Neural cell (in vitro differentiated cells): ENCODE results near the gene UBN1. TPM values are rescaled to one million over a fixed set of nuclear protein-coding genes. Genes with fewer than 3 reads are reported as not detected.

Experiments used
- H2AFZ ChIP-seq: fragments of 200-600, 300-800 bp; sonication (generic), shearing (Covaris generic); 2 replicates; pipeline ENCODE4 v1.6.0; 2014; ENCODE audit warnings: low read depth, mild to moderate bottlenecking, antibody characterized with exemption, low read length, moderate library complexity
- H3F3A ChIP-seq: fragments of 200-600 bp; shearing (Covaris generic); 2 replicates; pipeline ENCODE4 v1.6.1; 2016; ENCODE audit warnings: mild to moderate bottlenecking, moderate library complexity, mixed read lengths, antibody characterized with exemption, low read length; ENCODE audit not compliant: insufficient read depth, poor library complexity, severe bottlenecking
- H3K27ac ChIP-seq: fragments of 200-600, 300-800 bp; sonication (generic), shearing (Covaris generic); 2 replicates; pipeline ENCODE4 v1.5.1; 2014; ENCODE audit warnings: mild to moderate bottlenecking, low read length, moderate library complexity
- H3K27me3 ChIP-seq: fragments of 300-800, 200-600 bp; sonication (generic), shearing (Covaris generic); 2 replicates; pipeline ENCODE4 v1.6.0; 2014; ENCODE audit warnings: mild to moderate bottlenecking, low read depth, low read length, moderate library complexity; ENCODE audit not compliant: insufficient read depth
- H3K36me3 ChIP-seq: fragments of 300-800, 200-600 bp; sonication (generic), shearing (Covaris generic); 2 replicates; pipeline ENCODE4 v1.5.1; 2014; ENCODE audit warnings: mild to moderate bottlenecking, antibody characterized with exemption, low read length, moderate library complexity; ENCODE audit not compliant: insufficient read depth
- H3K4me2 ChIP-seq: fragments of 300-800, 200-600 bp; sonication (generic), shearing (Covaris generic); 2 replicates; pipeline ENCODE4 v1.6.0; 2014; ENCODE audit warnings: mild to moderate bottlenecking, low read length
- H3K4me3 ChIP-seq: fragments of 300-800, 200-600 bp; sonication (generic), shearing (Covaris generic); 2 replicates; pipeline ENCODE4 v1.5.1; 2014; ENCODE audit warnings: mild to moderate bottlenecking, low read length, moderate library complexity
- H3K79me2 ChIP-seq: fragments of 200-600 bp; shearing (Covaris generic); replicated peaks from 2 replicates; pipeline ENCODE4 v1.6.0; 2014; ENCODE audit warnings: mild to moderate bottlenecking, low read length, moderate library complexity; ENCODE audit not compliant: insufficient read depth
- H3K9ac ChIP-seq: fragments of 300-800, 200-600 bp; sonication (generic), shearing (Covaris generic); 2 replicates; pipeline ENCODE4 v1.6.1; 2016; ENCODE audit warnings: mild to moderate bottlenecking, low read length, mixed read lengths
- H3K9me2 ChIP-seq: fragments of 200-600 bp; shearing (Covaris generic); 2 replicates; pipeline ENCODE4 v1.6.1; 2016; ENCODE audit warnings: mild to moderate bottlenecking, low read length, mixed read lengths; ENCODE audit not compliant: insufficient read depth
- H3K9me3 ChIP-seq: fragments of 200-600, 300-800 bp; sonication (generic), shearing (Covaris generic); 2 replicates; pipeline ENCODE4 v1.6.1; 2016; ENCODE audit warnings: mild to moderate bottlenecking, mixed run types, low read length, moderate library complexity, mixed read lengths
- H4K20me1 ChIP-seq: fragments of 200-600 bp; shearing (Covaris generic); 2 replicates; pipeline ENCODE4 v1.6.1; 2016; ENCODE audit warnings: mild to moderate bottlenecking, mixed run types; ENCODE audit not compliant: insufficient read depth
- CTCF ChIP-seq: fragments of 450-650 bp; IDR thresholded peaks from 2 replicates; pipeline ENCODE4 v1.5.1; 2014; ENCODE audit warnings: antibody characterized with exemption, mild to moderate bottlenecking, moderate library complexity; ENCODE audit not compliant: poor library complexity, severe bottlenecking
- EP300 ChIP-seq: fragments of 450-650 bp; conservative IDR thresholded peaks from 2 replicates; pipeline ENCODE4 v1.6.1; 2014; ENCODE audit warnings: antibody characterized with exemption, mild to moderate bottlenecking, moderate library complexity; ENCODE audit not compliant: poor library complexity, severe bottlenecking
- EZH2 ChIP-seq: fragments of 200-600, 300-800 bp; shearing (Covaris generic), sonication (generic); IDR thresholded peaks from 2 replicates; pipeline ENCODE4 v1.6.1; 2014; ENCODE audit warnings: antibody characterized with exemption, low read length, borderline replicate concordance, mild to moderate bottlenecking; ENCODE audit not compliant: insufficient read depth, poor library complexity, severe bottlenecking
- MXI1 ChIP-seq: fragments of 450-650 bp; conservative IDR thresholded peaks from 2 replicates; pipeline ENCODE4 v1.6.1; 2014; ENCODE audit warnings: antibody characterized with exemption, mild to moderate bottlenecking; ENCODE audit not compliant: poor library complexity, severe bottlenecking
- POLR2AphosphoS5 ChIP-seq: IDR thresholded peaks from 2 replicates; pipeline ENCODE4 v1.6.1; 2012
- RAD21 ChIP-seq: fragments of 450-650 bp; conservative IDR thresholded peaks from 2 replicates; pipeline ENCODE4 v1.6.1; 2014; ENCODE audit warnings: antibody characterized with exemption, mild to moderate bottlenecking, moderate library complexity
- REST ChIP-seq: IDR thresholded peaks from 2 replicates; pipeline ENCODE4 v1.6.1; 2012; ENCODE audit warnings: borderline replicate concordance
- SMC3 ChIP-seq: fragments of 450-650 bp; conservative IDR thresholded peaks from 2 replicates; pipeline ENCODE4 v1.6.1; 2014; ENCODE audit warnings: antibody characterized with exemption, mild to moderate bottlenecking, moderate library complexity; ENCODE audit not compliant: poor library complexity
- TAF1 ChIP-seq: IDR thresholded peaks from 2 replicates; pipeline ENCODE4 v1.6.1; 2012; ENCODE audit warnings: low read depth
- polyA plus RNA-seq: library from polyadenylated mRNA; depleted of rRNA; stranded (reverse); fragments of >200 nt; gene quantifications from 2 replicates; pipeline ENCODE4 v1.2.3, GENCODE V29; 2014

UBN1 gene
- polyA plus RNA-seq, 1 donor from 2014 or later: 17.1 TPM

- H3K4me2 ChIP-seq: peak overlapping the region; percentile 62
- H3K27ac ChIP-seq: peak overlapping the region; percentile 86
- peak overlapping the region; percentile 92 for H3K4me3 ChIP-seq
- H3K27me3 ChIP-seq: no peaks in the 10 kb centered on the region
- no peak overlapping the region for H2AFZ ChIP-seq
- H3K9me3 ChIP-seq: no peaks in the 10 kb centered on the region
- no peaks in the 10 kb centered on the region for H3K79me2 ChIP-seq
- H3K9ac ChIP-seq: peak overlapping the region; percentile 83
- H3K9me2 ChIP-seq: no peaks in the 10 kb centered on the region
- TF ChIP-seq REST (no peak), SMC3 (no peak), POLR2AphosphoS5 (no peak), EZH2 (no peak), MXI1 (no peak), EP300 (no peak), TAF1 (no peak), CTCF (no peak), RAD21 (no peak)
- H4K20me1 ChIP-seq: no peaks in the 10 kb centered on the region
- no peaks in the 10 kb centered on the region for H3F3A ChIP-seq
- no peaks in the 10 kb centered on the region for H3K36me3 ChIP-seq
Observed at GRCh38 chr16:4801051-4801961, 46.0 kb upstream of the UBN1 start.

GRCh38 chr16:4801962-4802658, 45.2 kb upstream of the UBN1 start, which contains the start of gene ROGDI:
ROGDI (minus strand) TSS chr16:4802633; CDS start chr16:4802571, 62 bp downstream.
- TF ChIP-seq POLR2AphosphoS5 (no peak), CTCF (no peak), EZH2 (no peak), TAF1 (no peak), EP300 (peak; percentile 15), RAD21 (peak; percentile 19), REST (no peak), MXI1 (peak; percentile 67), SMC3 (no peak)
- H3K36me3 ChIP-seq: no peaks in the 10 kb centered on the region
- peak within 1 kb of the TSS; percentile 83 for H2AFZ ChIP-seq
- no peaks in the 10 kb centered on the region for H4K20me1 ChIP-seq
- no peaks in the 10 kb centered on the region for H3K9me2 ChIP-seq
- no peaks in the 10 kb centered on the region for H3K27me3 ChIP-seq
- H3K4me2 ChIP-seq: peak within 1 kb of the TSS; percentile 99
- H3K27ac ChIP-seq: peak within 1 kb of the TSS; percentile 86
- no peaks in the 10 kb centered on the region for H3F3A ChIP-seq
- H3K79me2 ChIP-seq: no peaks in the 10 kb centered on the region
- peak within 1 kb of the TSS; percentile 83 for H3K9ac ChIP-seq
- peak within 1 kb of the TSS; percentile 92 for H3K4me3 ChIP-seq
- H3K9me3 ChIP-seq: no peaks in the 10 kb centered on the region
